GM12878 (cell line): ENCODE measurements around the gene CYP26A1. TPM values are rescaled to one million over a fixed set of nuclear protein-coding genes. Genes with fewer than 3 reads are reported as not detected.

Experiments used
- ATAC-seq: fragments of 200-7000 bp; cut with Tn5 transposase; 3 replicates; pipeline ENCODE4 v1.9.1; 2020; ENCODE audit warnings: mild to moderate bottlenecking, moderate library complexity
- BruUV-seq: library from RNA; stranded (reverse); fragments of 400-500 nt; replicated peaks from 2 replicates; lab custom pipeline; 2021; lab: Mats Ljungman, UMichigan
- CTCF ChIA-PET: fragments of 300-600 bp; sonication (Branson Sonifier 250); formaldehyde crosslinking; extraction: SDS; loops from one replicate; lab custom pipeline; 2021; ENCODE audit warnings: inconsistent platforms; lab: Yijun Ruan, JAX
- POLR2A ChIA-PET: fragments of 350-600 bp; formaldehyde crosslinking; extraction: SDS; loops from one replicate; lab custom pipeline; 2021; ENCODE audit warnings: inconsistent platforms; lab: Charles Lee
- RAD21 ChIA-PET: fragments of 300-600 bp; sonication (Branson Sonifier 250); formaldehyde crosslinking; loops from one replicate; lab custom pipeline; 2023; ENCODE audit warnings: antibody characterized with exemption; ENCODE audit not compliant: unreplicated experiment; lab: Charles Lee
- SMC1A ChIA-PET: fragments of 300-600 bp; sonication (Branson Sonifier 250); formaldehyde crosslinking; loops from one replicate; lab custom pipeline; 2023; ENCODE audit not compliant: unreplicated experiment, uncharacterized antibody; lab: Charles Lee
- DNase-seq: peaks from one replicate; pipeline ENCODE4 v3.0.0-alpha.2; 2011; ENCODE audit warnings: low read depth, low spot score
- FAIRE-seq: peaks from 3 replicates; lab custom pipeline; 2011; peaks lifted over from hg19 to GRCh38; lab: Jason Lieb, UNC
- H2AFZ ChIP-seq: 2 replicates; pipeline ENCODE4 v1.6.0; 2011; ENCODE audit warnings: low read depth, low read length, control low read depth; ENCODE audit not compliant: control insufficient read depth
- H3K27ac ChIP-seq: 2 replicates; pipeline ENCODE4 v1.5.1; 2011; ENCODE audit warnings: control low read depth; ENCODE audit not compliant: control insufficient read depth, insufficient read depth
- H3K27me3 ChIP-seq, 2 experiments: replicated peaks in 1 of 2; 2 replicates each; pipeline versions ENCODE4 v1.6.0 to v1.6.1; 2011; ENCODE audit warnings: low read length in 1 of 2; ENCODE audit not compliant: control insufficient read depth in 2 of 2, insufficient read depth in 2 of 2
- H3K36me3 ChIP-seq, 2 experiments: 2 replicates each; pipeline ENCODE4 v1.5.1; 2011; ENCODE audit warnings: low read length in 1 of 2; ENCODE audit not compliant: control insufficient read depth in 2 of 2, insufficient read depth in 2 of 2
- H3K4me1 ChIP-seq: 2 replicates; pipeline ENCODE4 v1.6.1; 2011; ENCODE audit warnings: mild to moderate bottlenecking, low read length, moderate library complexity, mixed read lengths; ENCODE audit not compliant: control insufficient read depth, insufficient read depth
- H3K4me2 ChIP-seq: 2 replicates; pipeline ENCODE4 v1.6.0; 2011; ENCODE audit warnings: control low read depth; ENCODE audit not compliant: control insufficient read depth, insufficient read depth
- H3K4me3 ChIP-seq: fragments of 200-600 bp; sonication (generic); 2 replicates; pipeline ENCODE4 v1.5.1; 2016
- H3K79me2 ChIP-seq: 2 replicates; pipeline ENCODE4 v1.6.0; 2011; ENCODE audit warnings: low read length; ENCODE audit not compliant: control insufficient read depth, insufficient read depth
- H3K9ac ChIP-seq: 2 replicates; pipeline ENCODE4 v1.8.0; 2011; ENCODE audit warnings: low read length, control low read depth, mixed read lengths; ENCODE audit not compliant: control insufficient read depth, insufficient read depth
- H3K9me3 ChIP-seq: replicated peaks from 3 replicates; pipeline ENCODE4 v1.5.1; 2011; ENCODE audit warnings: mild to moderate bottlenecking, low read length; ENCODE audit not compliant: control insufficient read depth, insufficient read depth
- H4K20me1 ChIP-seq: 2 replicates; pipeline ENCODE4 v1.6.0; 2011; ENCODE audit not compliant: control insufficient read depth, insufficient read depth
- BHLHE40 ChIP-seq, 2 experiments: fragments of 450-650 bp in 1 of 2; IDR thresholded peaks; 2 replicates each; pipeline ENCODE4 v1.6.1; 2011 to 2017; ENCODE audit warnings: low read depth in 2 of 2, borderline replicate concordance in 1 of 2, improper control_type of control experiment in 1 of 2, low read length in 1 of 2, mild to moderate bottlenecking in 1 of 2
- CBFB ChIP-seq: IDR thresholded peaks from 2 replicates; pipeline ENCODE4 v1.6.1; 2016; ENCODE audit warnings: antibody characterized with exemption, low read depth
- CREM ChIP-seq: IDR thresholded peaks from 2 replicates; pipeline ENCODE4 v1.6.1; 2014; ENCODE audit warnings: antibody characterized with exemption, low read depth
- EP300 ChIP-seq, 2 experiments: fragments of 150-350 bp in 1 of 2; IDR thresholded peaks; 2 replicates each; pipeline ENCODE4 v1.6.1; 2011 to 2012; ENCODE audit warnings: low read depth in 2 of 2, low read length in 2 of 2, borderline replicate concordance in 1 of 2, improper control_type of control experiment in 1 of 2, inconsistent platforms in 1 of 2; ENCODE audit not compliant: control insufficient read depth in 1 of 2
- MEF2A ChIP-seq: IDR thresholded peaks from 2 replicates; pipeline ENCODE4 v1.6.1; 2011; ENCODE audit warnings: low read depth, mild to moderate bottlenecking, low read length, moderate library complexity; ENCODE audit not compliant: insufficient read depth
- MEF2B ChIP-seq: fragments of 450-650 bp; IDR thresholded peaks from 2 replicates; pipeline ENCODE4 v1.6.1; 2018; ENCODE audit warnings: mild to moderate bottlenecking, moderate library complexity; ENCODE audit not compliant: partially characterized antibody, poor library complexity, severe bottlenecking
- NFYB ChIP-seq: IDR thresholded peaks from 2 replicates; pipeline ENCODE4 v1.6.1; 2011; ENCODE audit warnings: low read depth, mild to moderate bottlenecking, low read length, improper control_type of control experiment, moderate library complexity; ENCODE audit not compliant: insufficient read depth
- NKRF ChIP-seq: fragments of 450-650 bp; conservative IDR thresholded peaks from 2 replicates; pipeline ENCODE4 v1.6.1; 2017; ENCODE audit warnings: mild to moderate bottlenecking, moderate library complexity
- RUNX3 ChIP-seq: IDR thresholded peaks from 2 replicates; pipeline ENCODE4 v1.6.1; 2012; ENCODE audit warnings: low read length, inconsistent platforms
- SMC3 ChIP-seq: IDR thresholded peaks from 2 replicates; pipeline ENCODE4 v1.6.1; 2011; ENCODE audit warnings: low read length, improper control_type of control experiment, borderline replicate concordance
- ZNF24 ChIP-seq: fragments of 450-650 bp; IDR thresholded peaks from 2 replicates; pipeline ENCODE4 v1.6.1; 2017; ENCODE audit warnings: antibody characterized with exemption, mild to moderate bottlenecking
- WGBS: methylation state at CpG from one replicate; pipeline ENCODE4 v1.1.6; 2016; ENCODE audit warnings: low lambda C conversion rate; ENCODE audit not compliant: insufficient replicate concordance, insufficient coverage; ENCODE audit errors: missing lambda C conversion rate; 5-methylcytosine and 5-hydroxymethylcytosine counted together
- in situ Hi-C: fragments of 300-500 bp; cut with MboI; formaldehyde crosslinking; loops from 9 replicates; pipeline ENCODE4 v1.14.3; 2018; ENCODE audit warnings: mixed read lengths
- intact Hi-C: fragments of 100-400 bp; cut with micrococcal nuclease; formaldehyde crosslinking; loops from one replicate; pipeline ENCODE4 v1.14.2; 2022; ENCODE audit not compliant: unreplicated experiment
- polyA plus RNA-seq, 11 experiments: library from polyadenylated mRNA; depleted of rRNA in 4 of 11; unstranded in 6 of 11; stranded (reverse) in 5 of 11; fragments of >200 nt; fragmentation: Nextera tagmentation in 4 of 11; fragmentation: Illumina TruSeq in 1 of 11; extraction: Ambion mirVana in 4 of 11; extraction: Trizol in 1 of 11; gene quantifications; 1 replicate in 1 of 11; 2 replicates in 10 of 11; pipeline versions ENCODE4 v1.2.1 to v1.2.3, GENCODE V29; 2011 to 2016; ENCODE audit warnings: inconsistent platforms in 2 of 11, missing spikeins in 2 of 11, low read depth in 1 of 11
- total RNA-seq, 4 experiments: library from RNA; depleted of rRNA in 3 of 4; stranded (reverse); fragments of >200 nt in 3 of 4; fragmentation: Illumina TruSeq in 1 of 4; extraction: Trizol in 1 of 4; gene quantifications; 2 replicates each; pipeline versions ENCODE4 v1.2.1 to v1.2.3, GENCODE V29; 2013 to 2021
- TF ChIP-seq, protein P1 (sequence below): fragments of 450-650 bp; IDR thresholded peaks from 2 replicates; pipeline ENCODE4 v1.6.1; 2017; ENCODE audit warnings: mild to moderate bottlenecking, low read depth, inconsistent platforms; ENCODE audit not compliant: poor library complexity, severe bottlenecking
- TF ChIP-seq, protein P2 (sequence below): fragments of 450-650 bp; IDR thresholded peaks from 2 replicates; pipeline ENCODE4 v1.6.1; 2017; ENCODE audit warnings: mild to moderate bottlenecking, moderate library complexity

The CYP26A1 gene
- total and polyA plus RNA-seq, 10 of the 15 experiments (the other 5 are each of a cell fraction or from before 2014, with no cell fraction given) = not detected

DNA sequence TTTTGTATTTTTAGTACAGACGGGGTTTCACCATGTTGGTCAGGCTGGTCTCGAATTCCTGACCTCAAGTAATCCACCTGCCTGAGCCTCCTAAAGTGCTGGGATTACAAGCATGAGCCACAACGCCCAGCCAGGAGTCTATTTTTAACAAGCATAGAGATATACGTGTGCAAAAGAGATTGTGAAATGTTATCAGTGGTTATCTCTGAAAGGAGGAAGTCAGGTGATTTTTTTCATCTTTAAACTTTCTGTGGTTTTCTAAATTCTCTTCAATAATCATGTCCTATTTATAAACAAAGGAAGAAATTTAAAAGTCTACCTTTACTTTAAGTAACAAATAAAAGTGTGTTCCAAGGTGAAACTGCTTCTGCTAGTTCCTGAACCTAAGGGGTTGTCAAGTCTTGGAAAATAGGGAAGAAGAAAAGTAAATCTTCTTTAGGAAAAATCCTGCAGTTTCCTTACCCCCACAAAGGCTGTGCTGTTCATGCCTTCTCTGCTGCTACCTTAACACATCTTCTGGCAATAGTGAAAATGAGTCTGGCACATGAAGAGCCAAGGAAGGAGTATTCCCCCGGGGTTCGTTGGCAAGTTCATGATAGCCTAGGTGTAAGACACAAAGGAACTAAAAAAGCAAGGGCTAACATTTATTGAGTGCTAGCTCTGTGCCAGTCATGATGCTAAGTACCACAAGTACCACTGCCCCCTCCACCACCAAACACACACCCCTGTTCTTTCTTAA, 51.1 kb downstream of the CYP26A1 start:
- no peaks in the 10 kb centered on the region for H3K27me3 ChIP-seq
- ChIA-PET POLR2A (no interaction called here), CTCF (no interaction called here), SMC1A (no interaction called here), RAD21 (no interaction called here)
- no peak overlapping the region; the same call in 1 of the 2 replicates for H3K27ac ChIP-seq
- H3K9ac ChIP-seq = no peak overlapping the region
- peak; percentile 51 for DNase-seq
- peak; percentile 85 for FAIRE-seq
- no peak overlapping the region for H3K4me3 ChIP-seq
- intact Hi-C loops (loop anchor here (1.0 kb wide), 1 partner anchor 143 kb away; no protein-coding TSS in a partner anchor), in situ Hi-C loops (no loop called here)
- H3K36me3 ChIP-seq = no peaks in the 10 kb centered on the region
- peaks cover 22% of the 10 kb centered on the region for H3K4me1 ChIP-seq
- peak; percentile 88 for ATAC-seq
- no peaks in the 10 kb centered on the region for H3K79me2 ChIP-seq
- no TSS peak for BruUV-seq
- no peaks in the 10 kb centered on the region for H4K20me1 ChIP-seq
- no peak overlapping the region for H2AFZ ChIP-seq
- peak overlapping the region; percentile 26 for H3K4me2 ChIP-seq
- WGBS = 0% methylated on average over 6 of the region's 6 CpGs
- H3K9me3 ChIP-seq = peaks cover 20% of the 10 kb centered on the region
- TF ChIP-seq NKRF (no peak), EP300 (IDR thresholded peaks at IDR 0.05; ENCODE audit: borderline replicate concordance in 1 of 2, control insufficient read depth in 1 of 2, low read depth in 2 of 2, low read length in 2 of 2) (peak; percentile 14 to 25; a peak in 2 of 4 replicates), BHLHE40 (IDR thresholded peaks at IDR 0.05; ENCODE audit: borderline replicate concordance in 1 of 2, low read depth in 2 of 2, low read length in 1 of 2) (peak; percentile 56 to 82; a peak in 3 of 4 replicates), MEF2A (peak; percentile 66), NFYB (no peak), ZNF24 (no peak), CBFB (0 out of 2 replicates have a peak, but pooled peaks have one; percentile 27), MEF2B (peak; percentile 78), CREM (no peak), SMC3 (no peak), RUNX3 (peak; percentile 78)
- TF ChIP-seq, protein P1, sequence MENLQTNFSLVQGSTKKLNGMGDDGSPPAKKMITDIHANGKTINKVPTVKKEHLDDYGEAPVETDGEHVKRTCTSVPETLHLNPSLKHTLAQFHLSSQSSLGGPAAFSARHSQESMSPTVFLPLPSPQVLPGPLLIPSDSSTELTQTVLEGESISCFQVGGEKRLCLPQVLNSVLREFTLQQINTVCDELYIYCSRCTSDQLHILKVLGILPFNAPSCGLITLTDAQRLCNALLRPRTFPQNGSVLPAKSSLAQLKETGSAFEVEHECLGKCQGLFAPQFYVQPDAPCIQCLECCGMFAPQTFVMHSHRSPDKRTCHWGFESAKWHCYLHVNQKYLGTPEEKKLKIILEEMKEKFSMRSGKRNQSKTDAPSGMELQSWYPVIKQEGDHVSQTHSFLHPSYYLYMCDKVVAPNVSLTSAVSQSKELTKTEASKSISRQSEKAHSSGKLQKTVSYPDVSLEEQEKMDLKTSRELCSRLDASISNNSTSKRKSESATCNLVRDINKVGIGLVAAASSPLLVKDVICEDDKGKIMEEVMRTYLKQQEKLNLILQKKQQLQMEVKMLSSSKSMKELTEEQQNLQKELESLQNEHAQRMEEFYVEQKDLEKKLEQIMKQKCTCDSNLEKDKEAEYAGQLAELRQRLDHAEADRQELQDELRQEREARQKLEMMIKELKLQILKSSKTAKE = peak; percentile 53
- TF ChIP-seq, protein P2, sequence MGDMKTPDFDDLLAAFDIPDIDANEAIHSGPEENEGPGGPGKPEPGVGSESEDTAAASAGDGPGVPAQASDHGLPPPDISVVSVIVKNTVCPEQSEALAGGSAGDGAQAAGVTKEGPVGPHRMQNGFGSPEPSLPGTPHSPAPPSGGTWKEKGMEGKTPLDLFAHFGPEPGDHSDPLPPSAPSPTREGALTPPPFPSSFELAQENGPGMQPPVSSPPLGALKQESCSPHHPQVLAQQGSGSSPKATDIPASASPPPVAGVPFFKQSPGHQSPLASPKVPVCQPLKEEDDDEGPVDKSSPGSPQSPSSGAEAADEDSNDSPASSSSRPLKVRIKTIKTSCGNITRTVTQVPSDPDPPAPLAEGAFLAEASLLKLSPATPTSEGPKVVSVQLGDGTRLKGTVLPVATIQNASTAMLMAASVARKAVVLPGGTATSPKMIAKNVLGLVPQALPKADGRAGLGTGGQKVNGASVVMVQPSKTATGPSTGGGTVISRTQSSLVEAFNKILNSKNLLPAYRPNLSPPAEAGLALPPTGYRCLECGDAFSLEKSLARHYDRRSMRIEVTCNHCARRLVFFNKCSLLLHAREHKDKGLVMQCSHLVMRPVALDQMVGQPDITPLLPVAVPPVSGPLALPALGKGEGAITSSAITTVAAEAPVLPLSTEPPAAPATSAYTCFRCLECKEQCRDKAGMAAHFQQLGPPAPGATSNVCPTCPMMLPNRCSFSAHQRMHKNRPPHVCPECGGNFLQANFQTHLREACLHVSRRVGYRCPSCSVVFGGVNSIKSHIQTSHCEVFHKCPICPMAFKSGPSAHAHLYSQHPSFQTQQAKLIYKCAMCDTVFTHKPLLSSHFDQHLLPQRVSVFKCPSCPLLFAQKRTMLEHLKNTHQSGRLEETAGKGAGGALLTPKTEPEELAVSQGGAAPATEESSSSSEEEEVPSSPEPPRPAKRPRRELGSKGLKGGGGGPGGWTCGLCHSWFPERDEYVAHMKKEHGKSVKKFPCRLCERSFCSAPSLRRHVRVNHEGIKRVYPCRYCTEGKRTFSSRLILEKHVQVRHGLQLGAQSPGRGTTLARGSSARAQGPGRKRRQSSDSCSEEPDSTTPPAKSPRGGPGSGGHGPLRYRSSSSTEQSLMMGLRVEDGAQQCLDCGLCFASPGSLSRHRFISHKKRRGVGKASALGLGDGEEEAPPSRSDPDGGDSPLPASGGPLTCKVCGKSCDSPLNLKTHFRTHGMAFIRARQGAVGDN = no peak; the same call in 1 of the 2 replicates
